Myocyte (in vitro differentiated cells): ENCODE measurements around the gene MILR1. TPM values are rescaled to one million over a fixed set of nuclear protein-coding genes. Genes with fewer than 3 reads are reported as not detected.
"Not testable (repeated sequence)": the region's sequence is repeated elsewhere in the genome, so short reads cannot be mapped to it uniquely, and the experiment has no call there.

Source experiments
- DNase-seq: peaks from one replicate; pipeline ENCODE4 v3.0.0-alpha.2; 2012; ENCODE audit warnings: low read depth
- polyA plus RNA-seq: library from polyadenylated mRNA; unstranded; fragments of >200 nt; gene quantifications from one replicate; pipeline ENCODE4 v1.2.1, GENCODE V29; 2012; ENCODE audit warnings: missing spikeins
- total RNA-seq: library from RNA; depleted of rRNA; stranded (reverse); fragments of >200 nt; gene quantifications from 2 replicates; pipeline ENCODE4 v1.2.3, GENCODE V29; 2014

Gene MILR1
- total RNA-seq: 14.5 and 21.3 TPM in 2 replicates
- polyA plus RNA-seq: 10.5 TPM

GRCh38 chr17:64448665-64449512 lies at the start of gene MILR1:
MILR1 (plus strand) TSS chr17:64449115; CDS start chr17:64449169, 54 bp downstream.
- DNase-seq: peak; percentile 74

- peak; percentile 53 for DNase-seq
Observed at GRCh38 chr17:64399767-64400156, 49.2 kb upstream of the MILR1 start.

GRCh38 chr17:64400642-64401041 lies 48.3 kb upstream of the MILR1 start:
- peak; percentile 30 for DNase-seq

- DNase-seq: no peak
Observed at GRCh38 chr17:64401244-64401860, 47.6 kb upstream of the MILR1 start.

GRCh38 chr17:64401941-64402340 lies 47.0 kb upstream of the MILR1 start:
- DNase-seq: no peak

- no peak for DNase-seq
Observed at GRCh38 chr17:64402469-64402868, 46.4 kb upstream of the MILR1 start.

- no peak for DNase-seq
Observed at GRCh38 chr17:64403881-64404460, 44.9 kb upstream of the MILR1 start.

- peak; percentile 33 for DNase-seq
Observed at GRCh38 chr17:64406321-64407200, 42.4 kb upstream of the MILR1 start.

- DNase-seq: no peak
Observed at GRCh38 chr17:64410750-64411490, 38.0 kb upstream of the MILR1 start.

- no peak for DNase-seq
Observed at GRCh38 chr17:64411999-64412771, 36.7 kb upstream of the MILR1 start.

GRCh38 chr17:64412944-64413381 lies 36.0 kb upstream of the MILR1 start:
- no peak for DNase-seq

GRCh38 chr17:64413513-64413912 lies 35.4 kb upstream of the MILR1 start:
- peak; percentile 32 for DNase-seq

GRCh38 chr17:64418506-64419339 lies 30.2 kb upstream of the MILR1 start:
- DNase-seq: peak; percentile 81

GRCh38 chr17:64420143-64420670 lies 28.7 kb upstream of the MILR1 start:
- DNase-seq: peak; percentile 89

- not testable (repeated sequence) for DNase-seq
Observed at GRCh38 chr17:64422121-64422520, 26.8 kb upstream of the MILR1 start.

- no peak for DNase-seq
Observed at GRCh38 chr17:64423881-64424280, 25.0 kb upstream of the MILR1 start.

- DNase-seq: no peak
Observed at GRCh38 chr17:64424324-64424849, 24.5 kb upstream of the MILR1 start.

GRCh38 chr17:64425191-64425590 lies 23.7 kb upstream of the MILR1 start:
- DNase-seq: no peak
